Endothelial cell of umbilical vein (primary cell): ENCODE results near the gene MT1X. TPM values are rescaled to one million over a fixed set of nuclear protein-coding genes. Genes with fewer than 3 reads are reported as not detected.

Source experiments
- BruUV-seq: library from RNA; stranded (reverse); fragments of 400-500 nt; replicated peaks from 2 replicates; lab custom pipeline; 2021; lab: Mats Ljungman, UMichigan
- CTCF ChIA-PET: fragments of 300-600, 350-600 bp; sonication (Branson Sonifier 250); formaldehyde crosslinking; loops from one replicate; lab custom pipeline; 2021; ENCODE audit warnings: antibody characterized with exemption, inconsistent platforms; lab: Charles Lee
- POLR2A ChIA-PET: fragments of 300-600, 350-600 bp; sonication (Branson Sonifier 250); formaldehyde crosslinking; loops from one replicate; lab custom pipeline; 2021; ENCODE audit warnings: antibody characterized with exemption, inconsistent platforms; lab: Charles Lee
- DNase-seq: peaks from one replicate; pipeline ENCODE4 v3.0.0-alpha.2; 2011; ENCODE audit warnings: low read depth, low spot score
- FAIRE-seq: peaks from 2 replicates; lab custom pipeline; 2011; peaks lifted over from hg19 to GRCh38; lab: Jason Lieb, UNC
- H2AFZ ChIP-seq: 2 replicates; pipeline ENCODE4 v1.6.0; 2012; ENCODE audit warnings: low read depth, low read length, control low read depth, inconsistent platforms
- H3K27ac ChIP-seq: 2 replicates; pipeline ENCODE4 v1.5.1; 2011; ENCODE audit warnings: low read depth, mild to moderate bottlenecking, control low read depth, low read length, moderate library complexity; ENCODE audit not compliant: insufficient read depth
- H3K27me3 ChIP-seq, 2 experiments: 2 replicates each; pipeline versions ENCODE4 v1.6.0 to v1.6.1; 2011; ENCODE audit warnings: low read length in 2 of 2, mixed read lengths in 1 of 2; ENCODE audit not compliant: control insufficient read depth in 2 of 2, insufficient read depth in 2 of 2
- H3K36me3 ChIP-seq, 2 experiments: 2 replicates in 1 of 2; 3 replicates in 1 of 2; pipeline ENCODE4 v1.5.1; 2011; ENCODE audit warnings: low read length in 2 of 2, mild to moderate bottlenecking in 1 of 2, moderate library complexity in 1 of 2; ENCODE audit not compliant: control insufficient read depth in 2 of 2, insufficient read depth in 2 of 2; ENCODE audit errors: extremely low read depth in 1 of 2
- H3K4me1 ChIP-seq: 3 replicates; pipeline ENCODE4 v1.5.1; 2011; ENCODE audit warnings: mild to moderate bottlenecking, low read length; ENCODE audit not compliant: control insufficient read depth, insufficient read depth; ENCODE audit errors: extremely low read depth
- H3K4me2 ChIP-seq: 2 replicates; pipeline ENCODE4 v1.6.1; 2011; ENCODE audit warnings: low read length, control low read depth, mixed read lengths; ENCODE audit not compliant: insufficient read depth
- H3K4me3 ChIP-seq, 3 experiments: fragments of 200-600 bp in 1 of 3; sonication (generic), shearing (Covaris generic) in 1 of 3; replicated peaks in 1 of 3; 2 replicates each; pipeline ENCODE4 v1.5.1; 2011 to 2016; ENCODE audit warnings: control low read depth in 3 of 3, low read length in 3 of 3, mild to moderate bottlenecking in 2 of 3, inconsistent platforms in 1 of 3, low read depth in 1 of 3, moderate library complexity in 1 of 3; ENCODE audit not compliant: insufficient read depth in 1 of 3
- H3K79me2 ChIP-seq: 2 replicates; pipeline ENCODE4 v1.6.0; 2012; ENCODE audit warnings: low read length, inconsistent platforms; ENCODE audit not compliant: control insufficient read depth, insufficient read depth
- H3K9ac ChIP-seq: replicated peaks from 2 replicates; pipeline ENCODE3; 2011; ENCODE audit warnings: low read length, control low read depth; ENCODE audit not compliant: insufficient read depth; ENCODE audit errors: extremely low read depth
- H3K9me1 ChIP-seq: replicated peaks from 3 replicates; pipeline ENCODE4 v1.6.0; 2011; ENCODE audit warnings: mild to moderate bottlenecking, low read length; ENCODE audit not compliant: control insufficient read depth, insufficient read depth; ENCODE audit errors: extremely low read depth
- H3K9me3 ChIP-seq: replicated peaks from 2 replicates; pipeline ENCODE4 v1.5.1; 2012; ENCODE audit warnings: low read length, inconsistent platforms; ENCODE audit not compliant: control insufficient read depth, insufficient read depth
- H4K20me1 ChIP-seq: replicated peaks from 2 replicates; pipeline ENCODE3; 2011; ENCODE audit warnings: mild to moderate bottlenecking, low read length; ENCODE audit not compliant: control insufficient read depth, insufficient read depth; ENCODE audit errors: extremely low read depth
- EZH2 ChIP-seq: IDR thresholded peaks from 2 replicates; pipeline ENCODE4 v1.6.1; 2012; ENCODE audit warnings: borderline replicate concordance, low read depth, mild to moderate bottlenecking, moderate library complexity, low read length, inconsistent platforms; ENCODE audit not compliant: severe bottlenecking
- FOS ChIP-seq: IDR thresholded peaks from 2 replicates; pipeline ENCODE4 v1.6.1; 2011; ENCODE audit warnings: mild to moderate bottlenecking, low read length, moderate library complexity, borderline replicate concordance; ENCODE audit not compliant: insufficient read depth
- GATA2 ChIP-seq: IDR thresholded peaks from 2 replicates; pipeline ENCODE4 v1.7.0; 2011; ENCODE audit warnings: low read depth, mild to moderate bottlenecking, moderate library complexity, mixed read lengths, low read length; ENCODE audit not compliant: insufficient read length, insufficient read depth
- JUN ChIP-seq: IDR thresholded peaks from 2 replicates; pipeline ENCODE4 v1.6.1; 2011; ENCODE audit warnings: borderline replicate concordance, low read depth; ENCODE audit not compliant: insufficient read length, insufficient read depth
- MAX ChIP-seq: IDR thresholded peaks from 2 replicates; pipeline ENCODE4 v1.6.1; 2011; ENCODE audit not compliant: insufficient read depth, insufficient read length
- MYC ChIP-seq: IDR thresholded peaks from one replicate; pipeline ENCODE4 v1.6.1; 2011; ENCODE audit warnings: mild to moderate bottlenecking, low read depth, low read length
- POLR2AphosphoS5 ChIP-seq: IDR thresholded peaks from 2 replicates; pipeline ENCODE4 v1.6.1; 2012; ENCODE audit warnings: low read depth, mild to moderate bottlenecking, control low read depth, low read length, moderate library complexity; ENCODE audit not compliant: insufficient read depth
- dilution Hi-C: fragments of 300-500 bp; cut with MboI; formaldehyde crosslinking; loops from one replicate; pipeline ENCODE4 v1.15.0; 2019; ENCODE audit warnings: low sequenced_read_pairs; ENCODE audit not compliant: extremely low pct_ligation_motif_present
- intact Hi-C: fragments of 100-400 bp; cut with micrococcal nuclease; formaldehyde crosslinking; loops from one replicate; pipeline ENCODE4 v1.10.0; 2022
- polyA plus RNA-seq, 4 experiments: library from polyadenylated mRNA; depleted of rRNA in 3 of 4; stranded (reverse) in 3 of 4; unstranded in 1 of 4; fragments of >200 nt; gene quantifications; 2 replicates each; pipeline versions ENCODE4 v1.2.1 to v1.2.3, GENCODE V29; 2011 to 2012; ENCODE audit warnings: missing spikeins in 1 of 4
- total RNA-seq: library from RNA; stranded (reverse); gene quantifications from 2 replicates; pipeline ENCODE4 v1.2.3, GENCODE V29; 2021

MT1X gene
- total and polyA plus RNA-seq, 2 donors (not counting 3 experiments of a cell fraction or from before 2014, with no cell fraction given): 15.6 to 46.7 TPM

- H3K79me2 ChIP-seq: no peaks in the 10 kb centered on the region
- H3K9ac ChIP-seq: no peak overlapping the region
- no peak overlapping the region for H3K27ac ChIP-seq
- intact Hi-C loops: no loop called here
- ChIA-PET POLR2A (no interaction called here), CTCF (interaction anchor here (0.9 kb wide), 1 partner anchor 8 kb away, joined by 3 read pairs; no protein-coding TSS in a partner anchor)
- H3K4me3 ChIP-seq: no peak overlapping the region
- no peaks in the 10 kb centered on the region for H3K36me3 ChIP-seq
- no peak overlapping the region for H3K4me2 ChIP-seq
- DNase-seq (no peak), FAIRE-seq (no peak)
- no peak for TF ChIP-seq EZH2
- no peak for TF ChIP-seq MAX
- no peak for TF ChIP-seq FOS
- dilution Hi-C loops: no loop called here
- H3K9me1 ChIP-seq: no peaks in the 10 kb centered on the region
- no peaks in the 10 kb centered on the region for H3K4me1 ChIP-seq
- no peaks in the 10 kb centered on the region for H3K9me3 ChIP-seq
- H2AFZ ChIP-seq: no peak overlapping the region
- no TSS peak for BruUV-seq
- H3K27me3 ChIP-seq: no peaks in the 10 kb centered on the region
- H4K20me1 ChIP-seq: no peaks in the 10 kb centered on the region
Observed at GRCh38 chr16:56710181-56710737, 28.0 kb downstream of the MT1X start.

- Histone ChIP-seq H3K4me3 (no peak overlapping the region), H3K4me2 (no peak overlapping the region), H3K79me2 (no peaks in the 10 kb centered on the region), H3K9ac (no peak overlapping the region), H3K9me3 (no peaks in the 10 kb centered on the region), H2AFZ (no peak overlapping the region), H3K4me1 (no peaks in the 10 kb centered on the region), H3K27ac (no peak overlapping the region), H4K20me1 (no peaks in the 10 kb centered on the region), H3K27me3 (no peaks in the 10 kb centered on the region), H3K36me3 (no peaks in the 10 kb centered on the region), H3K9me1 (no peaks in the 10 kb centered on the region)
- DNase-seq (no peak), FAIRE-seq (no peak)
- CTCF ChIA-PET: no interaction called here
- no TSS peak for BruUV-seq
- TF ChIP-seq EZH2 (no peak), GATA2 (no peak), JUN (no peak), FOS (no peak), MAX (no peak), MYC (no peak), POLR2AphosphoS5 (no peak)
- POLR2A ChIA-PET: no interaction called here
- intact Hi-C loops: no loop called here
- dilution Hi-C loops: no loop called here
Observed at GRCh38 chr16:56711862-56712261, 29.6 kb downstream of the MT1X start.
